Uterus (tissue), 4 donors: ENCODE measurements around the gene DTNBP1. TPM values are rescaled to one million over a fixed set of nuclear protein-coding genes. Genes with fewer than 3 reads are reported as not detected.

Source experiments
- DNase-seq, 2 donors: peaks; one replicate each; pipeline ENCODE4 v3.0.0-alpha.2; 2019 to 2020
- H3K27ac ChIP-seq, 2 donors: fragments of 200-600 bp; sonication (generic); 1 replicate in 1 of 2; 2 replicates in 1 of 2; pipeline ENCODE4 v1.5.1; 2016 to 2018
- H3K27me3 ChIP-seq, 2 donors: fragments of 200-600 bp; sonication (generic); one replicate each; pipeline ENCODE4 v1.5.1; 2018 to 2019; ENCODE audit warnings: control low read depth in 1 of 2
- H3K36me3 ChIP-seq, 2 donors: fragments of 200-600 bp; sonication (generic); one replicate each; pipeline ENCODE4 v1.5.1; 2019; ENCODE audit warnings: control low read depth in 1 of 2
- H3K4me1 ChIP-seq, 2 donors: fragments of 200-600 bp; sonication (generic); one replicate each; pipeline ENCODE4 v1.5.1; 2018 to 2019; ENCODE audit warnings: control low read depth in 1 of 2
- H3K4me3 ChIP-seq, 2 donors: fragments of 200-600 bp; sonication (generic); 1 replicate in 1 of 2; 2 replicates in 1 of 2; pipeline ENCODE4 v1.5.1; 2018 to 2019; ENCODE audit warnings: mild to moderate bottlenecking in 1 of 2
- H3K9me3 ChIP-seq, 2 donors: fragments of 200-600 bp; sonication (generic); one replicate each; pipeline ENCODE4 v1.5.1; 2019; ENCODE audit warnings: control low read depth in 1 of 2
- POLR2A ChIP-seq, 2 donors: fragments of 450-650 bp; IDR thresholded peaks; one replicate each; pipeline ENCODE4 v1.6.1; 2016; ENCODE audit warnings: antibody characterized with exemption in 2 of 2, mild to moderate bottlenecking in 1 of 2, moderate library complexity in 1 of 2
- intact Hi-C: fragments of 100-400 bp; cut with DNase I; formaldehyde crosslinking; loops from one replicate; pipeline ENCODE4 v1.15.1; 2023; ENCODE audit warnings: low total_unique reads
- total RNA-seq, 4 donors: library from RNA; depleted of rRNA in 3 of 4; stranded (reverse); fragments of >200 nt in 3 of 4; gene quantifications; one replicate each; pipeline versions ENCODE4 v1.1.0 to v1.2.4, GENCODE V29; 2014 to 2023
- TF ChIP-seq, protein P1 (sequence below), 4 experiments: fragments of 200-600 bp in 2 of 4; fragments of 450-650 bp in 2 of 4; sonication (generic) in 2 of 4; IDR thresholded peaks; one replicate each; pipeline ENCODE4 v1.5.1; 2016 to 2019; ENCODE audit warnings: antibody characterized with exemption in 4 of 4, mild to moderate bottlenecking in 2 of 4, moderate library complexity in 1 of 4
- donor health status: DM: yes; HTN: yes; CAD: no.

Gene DTNBP1
- total RNA-seq, 4 donors from 2014 or later = 1.8 to 19.8 (median 9.0) TPM; not detected in 1

DNA sequence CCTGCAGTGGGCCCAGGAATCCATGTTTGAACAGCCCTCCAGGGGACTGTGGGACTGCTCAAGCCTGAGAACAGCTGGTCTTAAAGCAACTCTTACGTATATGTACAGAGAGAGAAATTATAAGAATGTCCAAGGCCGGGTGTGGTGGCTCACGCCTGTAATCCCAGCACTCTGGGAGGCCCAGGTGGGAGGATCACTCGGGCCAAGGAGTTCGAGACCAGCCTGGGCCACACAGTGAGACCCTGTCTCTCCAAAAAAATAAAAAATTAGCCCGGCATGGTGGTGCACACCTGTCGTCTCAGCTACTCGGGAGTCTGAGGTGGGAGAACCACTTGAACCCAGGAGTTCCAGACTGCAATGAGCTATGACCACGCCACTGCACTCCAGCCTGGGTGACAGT, 134.0 kb downstream of the DTNBP1 start:
- Histone ChIP-seq H3K36me3 (no peaks in the 10 kb centered on the region), H3K27ac (no peak overlapping the region), H3K27me3 (no peaks in the 10 kb centered on the region), H3K9me3 (no peaks in the 10 kb centered on the region), H3K4me1 (no peaks in the 10 kb centered on the region), H3K4me3 (no peak overlapping the region)
- intact Hi-C loops = no loop called here
- TF ChIP-seq, protein P1, sequence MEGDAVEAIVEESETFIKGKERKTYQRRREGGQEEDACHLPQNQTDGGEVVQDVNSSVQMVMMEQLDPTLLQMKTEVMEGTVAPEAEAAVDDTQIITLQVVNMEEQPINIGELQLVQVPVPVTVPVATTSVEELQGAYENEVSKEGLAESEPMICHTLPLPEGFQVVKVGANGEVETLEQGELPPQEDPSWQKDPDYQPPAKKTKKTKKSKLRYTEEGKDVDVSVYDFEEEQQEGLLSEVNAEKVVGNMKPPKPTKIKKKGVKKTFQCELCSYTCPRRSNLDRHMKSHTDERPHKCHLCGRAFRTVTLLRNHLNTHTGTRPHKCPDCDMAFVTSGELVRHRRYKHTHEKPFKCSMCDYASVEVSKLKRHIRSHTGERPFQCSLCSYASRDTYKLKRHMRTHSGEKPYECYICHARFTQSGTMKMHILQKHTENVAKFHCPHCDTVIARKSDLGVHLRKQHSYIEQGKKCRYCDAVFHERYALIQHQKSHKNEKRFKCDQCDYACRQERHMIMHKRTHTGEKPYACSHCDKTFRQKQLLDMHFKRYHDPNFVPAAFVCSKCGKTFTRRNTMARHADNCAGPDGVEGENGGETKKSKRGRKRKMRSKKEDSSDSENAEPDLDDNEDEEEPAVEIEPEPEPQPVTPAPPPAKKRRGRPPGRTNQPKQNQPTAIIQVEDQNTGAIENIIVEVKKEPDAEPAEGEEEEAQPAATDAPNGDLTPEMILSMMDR (IDR thresholded peaks at IDR 0.05) = no peak
- no peak for TF ChIP-seq POLR2A (IDR thresholded peaks at IDR 0.05)
- DNase-seq = no peak

DNA sequence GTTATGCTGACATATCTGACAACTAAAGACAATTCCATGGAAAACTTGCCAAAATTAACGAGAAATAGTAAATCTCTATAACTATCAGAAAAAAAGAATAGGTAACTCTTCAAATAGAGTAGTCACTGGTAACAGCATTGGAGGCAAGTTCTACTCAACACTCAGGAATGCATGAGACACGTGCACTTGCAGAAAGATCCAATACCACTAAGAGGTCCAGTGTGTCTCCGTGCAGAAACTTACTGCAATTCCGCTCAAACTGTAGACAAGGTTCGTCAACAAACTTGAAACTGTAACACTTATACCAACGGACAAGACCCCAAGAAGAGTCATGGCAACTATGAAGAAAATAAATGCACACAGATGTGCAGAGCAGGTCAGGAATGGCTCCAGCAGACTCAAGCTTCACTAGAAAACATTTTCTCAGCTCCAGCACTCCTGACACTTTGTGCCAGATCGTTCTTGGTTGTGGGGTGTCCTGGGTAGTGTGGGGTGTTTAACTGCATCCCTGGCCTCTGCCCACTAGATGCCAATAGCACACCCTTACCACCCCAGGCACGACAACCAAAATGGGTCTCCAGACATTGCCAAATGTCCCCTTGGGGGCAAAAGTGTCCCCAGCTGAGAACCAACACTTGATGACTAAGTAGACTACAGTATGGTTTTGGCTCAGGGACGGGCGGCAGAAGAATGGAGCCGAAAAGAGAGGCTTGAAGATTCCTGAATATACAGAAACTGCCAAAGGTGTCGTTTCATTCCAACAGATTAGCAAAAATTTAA, 134.8 kb downstream of the DTNBP1 start:
- H3K9me3 ChIP-seq = no peaks in the 10 kb centered on the region
- no peak overlapping the region for H3K27ac ChIP-seq
- H3K4me1 ChIP-seq = no peaks in the 10 kb centered on the region
- TF ChIP-seq, protein P1 (IDR thresholded peaks at IDR 0.05) = no peak
- TF ChIP-seq POLR2A (IDR thresholded peaks at IDR 0.05) = no peak
- DNase-seq = no peak
- no peaks in the 10 kb centered on the region for H3K27me3 ChIP-seq
- no peak overlapping the region for H3K4me3 ChIP-seq
- no peaks in the 10 kb centered on the region for H3K36me3 ChIP-seq
- intact Hi-C loops = no loop called here

DNA sequence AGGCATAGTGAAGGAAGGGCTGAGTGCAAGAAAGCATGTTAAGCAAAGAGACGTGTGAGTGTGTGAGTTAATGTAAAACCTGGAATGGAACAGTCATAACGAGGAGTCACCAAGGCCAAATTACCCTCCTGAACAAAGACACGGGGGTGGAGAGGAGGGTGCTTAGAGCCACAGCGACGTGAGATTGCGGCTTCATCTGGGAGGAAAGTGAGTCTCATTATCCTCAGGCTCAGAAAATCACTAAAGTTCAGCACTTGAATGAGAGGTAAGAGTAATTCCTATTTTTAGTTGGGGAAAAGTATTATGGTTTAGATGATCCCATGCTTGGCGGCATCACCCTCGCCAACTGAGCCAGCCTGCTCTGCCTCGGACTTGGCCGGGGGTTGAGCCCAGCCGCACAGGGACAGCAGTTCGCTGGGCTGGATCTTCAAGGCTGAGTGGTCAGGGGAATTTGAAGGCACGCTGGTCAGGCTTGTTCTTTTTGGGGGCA, 136.6 kb downstream of the DTNBP1 start:
- intact Hi-C loops = no loop called here
- no peaks in the 10 kb centered on the region for H3K36me3 ChIP-seq
- DNase-seq = no peak
- H3K4me1 ChIP-seq = no peaks in the 10 kb centered on the region
- TF ChIP-seq, protein P1 (IDR thresholded peaks at IDR 0.05) = no peak
- TF ChIP-seq POLR2A (IDR thresholded peaks at IDR 0.05) = no peak
- H3K27ac ChIP-seq = no peak overlapping the region
- no peaks in the 10 kb centered on the region for H3K27me3 ChIP-seq
- H3K4me3 ChIP-seq = no peak overlapping the region
- no peaks in the 10 kb centered on the region for H3K9me3 ChIP-seq

DNA sequence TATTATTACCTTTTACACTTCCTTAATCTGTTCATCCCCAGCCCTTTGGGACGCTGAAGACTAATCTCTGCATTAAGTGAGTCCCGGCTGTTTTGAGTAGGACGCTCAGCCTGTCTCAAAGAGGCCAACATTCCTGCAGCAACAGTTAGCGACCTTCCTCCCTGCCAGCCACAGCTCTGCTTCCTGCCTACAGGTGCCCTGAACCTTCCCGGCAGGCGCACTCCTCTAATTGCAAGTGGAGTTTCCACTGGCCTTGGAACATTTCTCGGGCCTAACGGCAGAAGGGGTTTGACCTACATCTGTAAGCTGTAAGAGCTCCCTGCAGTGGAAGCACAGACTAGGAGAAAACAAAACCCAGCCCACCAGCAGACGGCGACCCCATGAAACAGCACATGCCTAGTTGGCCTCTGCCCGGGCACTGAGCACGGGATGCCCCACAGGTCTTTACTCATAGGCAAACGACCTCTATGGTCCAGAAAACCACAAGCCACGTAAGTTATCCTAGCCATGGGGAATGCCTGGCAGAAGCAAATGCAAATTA, 137.9 kb downstream of the DTNBP1 start:
- H3K36me3 ChIP-seq = no peaks in the 10 kb centered on the region
- H3K27ac ChIP-seq = no peak overlapping the region
- no peaks in the 10 kb centered on the region for H3K9me3 ChIP-seq
- no peak for DNase-seq
- H3K4me3 ChIP-seq = no peak overlapping the region
- intact Hi-C loops = no loop called here
- H3K4me1 ChIP-seq = no peaks in the 10 kb centered on the region
- H3K27me3 ChIP-seq = no peaks in the 10 kb centered on the region
- no peak for TF ChIP-seq POLR2A (IDR thresholded peaks at IDR 0.05)
- TF ChIP-seq, protein P1 (IDR thresholded peaks at IDR 0.05) = no peak
